Neural crest cell (in vitro differentiated cells): ENCODE results near the gene CNTNAP4. TPM values are rescaled to one million over a fixed set of nuclear protein-coding genes. Genes with fewer than 3 reads are reported as not detected.

Experiments used
- DNase-seq: peaks from one replicate; pipeline ENCODE4 v3.0.0; 2021; ENCODE audit warnings: low read depth, mixed read lengths, low spot score
- H3K27ac Mint-ChIP-seq: one replicate; pipeline ENCODE4 v1.8.0; 2021; ENCODE audit warnings: mild to moderate bottlenecking, mixed read lengths; ENCODE audit not compliant: unreplicated experiment
- H3K27me3 Mint-ChIP-seq: 2 replicates; pipeline ENCODE4 v1.8.0; 2021; ENCODE audit warnings: low read depth, mild to moderate bottlenecking, mixed read lengths
- H3K36me3 Mint-ChIP-seq: 2 replicates; pipeline ENCODE4 v1.8.0; 2021; ENCODE audit warnings: low read depth, mild to moderate bottlenecking, mixed read lengths
- H3K4me1 Mint-ChIP-seq: 2 replicates; pipeline ENCODE4 v1.8.0; 2021; ENCODE audit warnings: mixed read lengths
- H3K4me3 Mint-ChIP-seq: one replicate; pipeline ENCODE4 v1.8.0; 2021; ENCODE audit warnings: mild to moderate bottlenecking, mixed read lengths
- H3K9me3 Mint-ChIP-seq: 2 replicates; pipeline ENCODE4 v1.8.0; 2021; ENCODE audit warnings: mixed read lengths
- long read RNA-seq: library from polyadenylated mRNA; unstranded; transcript quantifications from one replicate; pipeline ENCODE4 v2.0.0, GENCODE V29; 2020
- total RNA-seq: library from RNA; stranded (reverse); gene quantifications from 2 replicates; pipeline ENCODE4 v1.2.1, GENCODE V29; 2021
- TF ChIP-seq, protein P1 (sequence below): fragments of 200-600 bp; sonication (generic); conservative IDR thresholded peaks from 2 replicates; pipeline ENCODE4 v1.5.0; 2021; ENCODE audit warnings: antibody characterized with exemption, mild to moderate bottlenecking

CNTNAP4 gene
- total RNA-seq, result 0.07 and 0.14 TPM in 2 replicates
- long read RNA-seq, result 0 reads

GRCh38 chr16:76276745-76277438 lies at the start of gene CNTNAP4:
Gene CNTNAP4, plus strand, starts transcription at chr16:76277401. Its CDS starts 262 bp downstream, at chr16:76277663.
- peak; percentile 20 for DNase-seq
- Mint-ChIP-seq H3K4me3 (peak within 1 kb of the TSS; percentile 68), H3K27me3 (peaks cover 23% of the 10 kb centered on the region), H3K4me1 (peaks cover 8% of the 10 kb centered on the region), H3K27ac (no peak within 1 kb of the TSS), H3K9me3 (no peaks in the 10 kb centered on the region), H3K36me3 (no peaks in the 10 kb centered on the region)
- TF ChIP-seq, protein P1, sequence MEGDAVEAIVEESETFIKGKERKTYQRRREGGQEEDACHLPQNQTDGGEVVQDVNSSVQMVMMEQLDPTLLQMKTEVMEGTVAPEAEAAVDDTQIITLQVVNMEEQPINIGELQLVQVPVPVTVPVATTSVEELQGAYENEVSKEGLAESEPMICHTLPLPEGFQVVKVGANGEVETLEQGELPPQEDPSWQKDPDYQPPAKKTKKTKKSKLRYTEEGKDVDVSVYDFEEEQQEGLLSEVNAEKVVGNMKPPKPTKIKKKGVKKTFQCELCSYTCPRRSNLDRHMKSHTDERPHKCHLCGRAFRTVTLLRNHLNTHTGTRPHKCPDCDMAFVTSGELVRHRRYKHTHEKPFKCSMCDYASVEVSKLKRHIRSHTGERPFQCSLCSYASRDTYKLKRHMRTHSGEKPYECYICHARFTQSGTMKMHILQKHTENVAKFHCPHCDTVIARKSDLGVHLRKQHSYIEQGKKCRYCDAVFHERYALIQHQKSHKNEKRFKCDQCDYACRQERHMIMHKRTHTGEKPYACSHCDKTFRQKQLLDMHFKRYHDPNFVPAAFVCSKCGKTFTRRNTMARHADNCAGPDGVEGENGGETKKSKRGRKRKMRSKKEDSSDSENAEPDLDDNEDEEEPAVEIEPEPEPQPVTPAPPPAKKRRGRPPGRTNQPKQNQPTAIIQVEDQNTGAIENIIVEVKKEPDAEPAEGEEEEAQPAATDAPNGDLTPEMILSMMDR, result no peak

- Mint-ChIP-seq H3K27me3 (no peaks in the 10 kb centered on the region), H3K4me3 (no peak overlapping the region), H3K36me3 (no peaks in the 10 kb centered on the region), H3K27ac (no peak overlapping the region), H3K4me1 (peaks cover 4% of the 10 kb centered on the region), H3K9me3 (peaks cover 13% of the 10 kb centered on the region)
- TF ChIP-seq, protein P1, result no peak
- DNase-seq, result no peak
Measured at GRCh38 chr16:76228546-76229146, 48.6 kb upstream of the CNTNAP4 start.

- no peaks in the 10 kb centered on the region for H3K4me1 Mint-ChIP-seq
- no peak for DNase-seq
- TF ChIP-seq, protein P1, result no peak
- H3K27ac Mint-ChIP-seq, result no peak overlapping the region
- no peak overlapping the region for H3K4me3 Mint-ChIP-seq
- peaks cover 13% of the 10 kb centered on the region for H3K9me3 Mint-ChIP-seq
- no peaks in the 10 kb centered on the region for H3K36me3 Mint-ChIP-seq
- no peaks in the 10 kb centered on the region for H3K27me3 Mint-ChIP-seq
Measured at GRCh38 chr16:76232704-76233103, 44.5 kb upstream of the CNTNAP4 start.

- TF ChIP-seq, protein P1, result no peak
Measured at GRCh38 chr16:76235025-76235424, 42.2 kb upstream of the CNTNAP4 start.

GRCh38 chr16:76235426-76235825 lies 41.8 kb upstream of the CNTNAP4 start:
- no peaks in the 10 kb centered on the region for H3K27me3 Mint-ChIP-seq
- H3K27ac Mint-ChIP-seq, result no peak overlapping the region
- TF ChIP-seq, protein P1, result no peak

More at GRCh38 chr16:76235025-76235424, 42.2 kb upstream of the CNTNAP4 start:
- no peak overlapping the region for H3K27ac Mint-ChIP-seq
- H3K4me1 Mint-ChIP-seq, result no peaks in the 10 kb centered on the region
- DNase-seq, result no peak
- H3K9me3 Mint-ChIP-seq, result peaks cover 7% of the 10 kb centered on the region
- H3K27me3 Mint-ChIP-seq, result no peaks in the 10 kb centered on the region
- H3K36me3 Mint-ChIP-seq, result no peaks in the 10 kb centered on the region
- H3K4me3 Mint-ChIP-seq, result no peak overlapping the region

More at GRCh38 chr16:76235426-76235825, 41.8 kb upstream of the CNTNAP4 start:
- Mint-ChIP-seq H3K4me3 (no peak overlapping the region), H3K9me3 (peaks cover 7% of the 10 kb centered on the region), H3K4me1 (no peaks in the 10 kb centered on the region), H3K36me3 (no peaks in the 10 kb centered on the region)
- no peak for DNase-seq
